ENCODE measurements around the gene AGPAT3.
"Not testable (repeated sequence)": the region's sequence is repeated elsewhere in the genome, so short reads cannot be mapped to it uniquely, and the experiment has no call there.

AGPAT3 gene, protein sequence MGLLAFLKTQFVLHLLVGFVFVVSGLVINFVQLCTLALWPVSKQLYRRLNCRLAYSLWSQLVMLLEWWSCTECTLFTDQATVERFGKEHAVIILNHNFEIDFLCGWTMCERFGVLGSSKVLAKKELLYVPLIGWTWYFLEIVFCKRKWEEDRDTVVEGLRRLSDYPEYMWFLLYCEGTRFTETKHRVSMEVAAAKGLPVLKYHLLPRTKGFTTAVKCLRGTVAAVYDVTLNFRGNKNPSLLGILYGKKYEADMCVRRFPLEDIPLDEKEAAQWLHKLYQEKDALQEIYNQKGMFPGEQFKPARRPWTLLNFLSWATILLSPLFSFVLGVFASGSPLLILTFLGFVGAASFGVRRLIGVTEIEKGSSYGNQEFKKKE

DNA sequence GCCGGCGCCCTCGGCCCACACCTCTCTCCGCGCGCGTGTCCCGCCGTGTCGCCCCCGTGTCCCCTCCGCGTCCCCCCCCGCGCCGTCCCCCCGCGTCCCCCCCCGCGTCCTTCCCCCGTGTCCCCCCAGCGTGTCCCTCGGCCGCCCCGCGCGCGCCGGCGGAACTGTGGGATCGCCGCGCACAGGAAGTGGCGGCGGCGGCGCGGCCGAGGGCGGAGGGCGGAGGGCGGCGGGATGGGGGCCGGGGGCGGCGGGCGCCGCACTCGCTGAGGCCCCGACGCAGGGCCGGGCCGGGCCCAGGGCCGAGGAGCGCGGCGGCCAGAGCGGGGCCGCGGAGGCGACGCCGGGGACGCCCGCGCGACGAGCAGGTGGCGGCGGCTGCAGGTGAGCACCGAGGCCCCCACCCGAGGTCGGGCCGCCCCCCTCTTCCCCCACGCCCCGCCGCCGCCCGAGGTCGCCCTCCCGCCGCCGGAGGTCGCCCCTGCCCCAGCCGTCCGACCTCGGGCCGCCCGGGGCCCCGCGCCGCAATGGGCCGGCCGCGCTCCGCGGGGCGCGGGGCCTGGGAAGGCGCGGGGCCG, at the start of gene AGPAT3:
AGPAT3 (plus strand) TSS at position 262 of the 578 bp plus-strand sequence. CDS start 94,459 bp downstream, outside the sequence.
- no peak for DNase-seq

DNA sequence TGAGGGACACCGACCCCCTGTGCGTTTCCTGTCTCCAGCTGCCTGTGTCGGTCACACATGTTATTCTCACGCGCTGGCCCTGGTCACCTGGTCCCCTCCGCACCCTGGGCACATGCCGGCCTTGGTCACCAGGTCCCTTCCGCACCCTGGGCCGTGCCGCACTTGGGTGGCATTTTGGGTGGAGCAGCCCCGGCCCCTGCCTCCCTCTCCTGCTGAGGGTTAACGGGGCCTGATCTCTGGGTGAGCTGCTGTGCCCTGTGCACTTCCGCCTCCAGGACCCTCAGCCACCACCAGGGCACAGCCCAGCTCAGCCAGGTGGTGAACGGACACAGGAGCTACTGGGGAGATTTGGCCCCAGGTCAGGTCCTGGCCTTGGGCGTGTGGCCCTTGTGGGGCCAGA, 49.0 kb upstream of the AGPAT3 start:
- no peak for DNase-seq

DNA sequence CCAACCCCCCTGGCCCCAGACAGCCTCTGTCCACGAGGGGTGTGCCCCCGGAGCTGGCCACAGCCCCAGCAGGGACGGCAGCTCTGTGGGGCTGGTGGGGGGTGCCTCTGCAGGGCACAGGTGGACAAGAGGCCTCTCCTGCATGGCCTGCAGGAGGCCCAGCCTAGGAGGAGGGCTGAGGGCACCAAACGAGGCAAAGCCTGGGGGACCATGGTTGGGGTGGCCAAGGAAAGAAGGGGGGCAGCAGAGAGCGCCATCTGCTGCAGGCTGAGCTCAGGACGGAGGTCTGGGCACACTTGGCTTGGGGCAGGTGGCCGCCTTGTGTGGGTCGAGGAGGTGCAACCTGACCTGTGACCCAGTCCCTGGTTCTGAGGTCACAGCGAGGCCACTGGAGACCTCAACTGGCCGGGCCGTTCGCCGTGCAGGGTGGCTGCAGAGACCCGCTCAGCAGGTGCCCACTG, 48.4 kb upstream of the AGPAT3 start:
- no peak for DNase-seq

DNA sequence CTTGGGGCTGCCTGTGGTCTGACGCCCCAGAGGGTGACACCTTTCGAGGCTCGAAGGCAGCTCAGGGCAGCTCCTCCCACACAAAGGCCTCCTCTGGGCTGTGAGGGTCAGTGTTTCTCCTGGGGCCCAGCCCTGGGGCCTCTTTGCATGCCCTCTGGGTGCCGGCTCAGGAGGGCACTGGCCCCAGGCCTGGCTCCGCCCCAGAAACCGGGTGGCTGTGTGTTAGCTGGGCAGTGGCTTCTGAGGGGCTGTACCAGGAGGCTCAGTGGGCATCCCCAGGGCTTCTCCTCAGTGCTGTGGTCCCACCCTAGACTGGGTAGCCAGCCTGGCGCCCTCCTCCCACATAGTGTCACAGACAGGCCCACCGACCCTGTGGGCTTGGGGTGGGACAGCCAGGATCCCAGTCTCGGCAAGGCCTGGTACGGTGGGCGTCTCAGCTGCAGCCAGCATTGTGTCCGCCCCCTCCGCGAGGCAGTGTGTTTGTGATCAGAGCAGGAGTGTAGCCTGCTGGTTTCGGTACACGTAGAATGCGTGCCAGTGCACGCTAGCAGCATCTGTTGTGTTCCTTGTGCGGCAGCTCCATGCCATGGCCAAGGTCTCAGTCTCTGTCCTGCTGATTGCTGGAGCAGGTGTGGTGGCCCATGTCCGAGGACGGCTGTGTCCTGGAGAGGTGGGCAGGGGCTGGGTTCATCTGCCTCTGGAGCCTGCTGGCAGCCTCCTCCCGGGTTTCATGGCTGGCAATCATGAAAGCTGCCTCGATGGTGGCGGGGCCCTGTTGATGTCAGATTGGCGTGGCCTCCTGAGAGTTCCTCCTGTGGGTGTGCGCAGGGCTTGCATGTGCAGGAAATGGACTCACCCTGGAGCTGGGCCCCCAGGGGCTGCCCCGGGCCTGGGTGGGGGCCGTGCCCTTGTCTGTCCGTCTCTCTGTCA, 47.6 kb upstream of the AGPAT3 start:
- DNase-seq = no peak

DNA sequence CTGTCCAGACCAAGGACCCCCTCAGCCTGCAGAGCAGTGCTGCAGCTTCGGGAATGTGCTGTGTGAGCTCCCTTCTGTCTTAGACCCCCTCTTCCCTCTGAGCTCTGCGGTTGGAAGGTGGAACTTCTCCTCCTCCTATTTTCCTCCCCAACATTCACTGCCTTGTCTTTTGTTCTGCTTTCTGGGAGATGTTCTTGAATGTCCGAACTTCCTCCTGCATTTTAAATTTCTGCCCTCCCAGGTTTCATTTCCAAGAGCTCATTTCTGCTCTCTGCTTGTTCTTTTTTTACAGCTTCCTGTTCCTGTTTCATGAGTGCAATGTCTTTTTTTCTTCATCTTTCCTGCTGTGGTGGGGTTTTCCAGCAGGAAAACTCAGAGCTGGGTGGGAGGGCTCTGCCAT, 46.3 kb upstream of the AGPAT3 start:
- peak; percentile 63 for DNase-seq

DNA sequence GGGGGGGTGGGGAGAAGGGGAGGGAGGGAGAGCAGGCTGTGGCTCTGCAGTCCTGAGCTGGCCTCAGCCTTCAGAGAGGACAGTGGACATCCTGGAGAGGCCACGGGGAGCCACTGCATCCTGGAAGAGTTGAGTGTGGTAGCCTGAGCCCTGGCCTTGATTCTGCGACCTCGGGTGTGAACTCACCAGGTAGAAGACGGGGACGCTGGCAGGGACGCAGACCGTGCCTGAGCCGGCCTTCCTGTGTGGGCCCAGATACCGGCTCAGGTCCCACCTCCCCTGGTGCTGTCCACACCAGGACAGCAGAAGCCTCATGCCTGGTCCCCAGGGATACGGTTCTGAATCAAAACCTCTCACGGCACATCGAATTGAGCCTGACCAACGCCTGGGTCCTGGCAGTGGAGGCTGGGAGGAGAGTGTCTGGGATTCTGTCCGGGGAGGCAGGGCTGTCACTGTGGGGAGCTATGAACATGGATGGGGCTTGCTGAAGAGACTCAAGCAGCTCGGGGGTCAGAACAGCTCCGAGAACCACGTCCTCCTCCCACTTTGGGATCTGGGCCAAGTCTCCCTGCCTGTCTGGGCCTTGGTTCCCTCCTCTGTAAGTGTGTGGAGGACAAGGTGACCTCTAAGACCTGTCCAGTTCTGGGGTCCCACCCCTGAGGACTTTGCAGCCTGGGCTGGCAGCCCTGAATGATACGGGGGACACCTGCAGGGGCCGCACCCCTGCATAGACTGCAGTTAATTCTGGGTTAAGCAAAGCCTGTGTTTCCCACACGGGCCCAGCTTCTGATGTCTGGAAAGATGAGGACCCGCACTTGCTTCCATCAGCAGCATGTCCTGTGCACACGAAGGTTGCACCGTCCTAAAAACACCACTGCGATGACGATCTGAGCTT, 45.3 kb upstream of the AGPAT3 start:
- no peak for DNase-seq

DNA sequence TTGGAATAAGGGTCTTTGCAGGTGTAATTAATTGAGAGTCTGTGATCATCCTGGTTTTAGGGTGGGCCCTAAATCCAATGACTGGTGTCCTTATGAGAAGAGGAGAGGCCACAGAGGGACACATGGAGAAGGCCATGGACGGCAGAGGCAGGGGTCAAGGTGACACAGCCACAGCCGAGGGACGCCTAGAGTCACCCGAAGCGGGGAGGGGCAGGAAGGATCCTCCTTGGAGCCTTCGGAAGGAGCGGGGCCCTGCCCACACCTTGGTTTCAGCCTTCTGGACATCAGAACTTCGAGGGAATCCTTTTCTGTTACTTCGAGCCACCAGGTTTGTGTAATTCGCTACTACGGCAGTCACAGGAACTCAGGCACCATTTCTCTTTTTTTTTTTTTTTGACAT, 44.6 kb upstream of the AGPAT3 start:
- no peak for DNase-seq

DNA sequence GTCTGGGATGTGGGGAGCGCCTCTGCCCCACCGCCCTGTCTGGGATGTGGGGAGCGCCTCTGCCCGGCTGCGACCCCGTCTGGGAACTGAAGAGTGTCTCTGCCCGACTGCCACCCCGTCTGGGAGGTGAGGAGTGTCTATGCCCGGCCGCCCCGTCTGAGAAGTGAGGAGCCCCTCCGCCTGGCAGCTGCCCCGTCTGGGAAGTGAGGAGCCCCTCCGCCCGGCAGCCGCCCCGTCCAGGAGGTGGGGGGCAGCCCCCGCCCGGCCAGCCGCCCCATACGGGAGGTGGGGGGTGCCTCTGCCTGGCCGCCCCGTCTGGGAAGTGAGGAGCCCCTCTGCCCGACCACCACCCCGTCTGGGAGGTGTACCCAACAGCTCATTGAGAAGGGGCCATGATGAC, 42.9 kb upstream of the AGPAT3 start:
- not testable (repeated sequence) for DNase-seq

DNA sequence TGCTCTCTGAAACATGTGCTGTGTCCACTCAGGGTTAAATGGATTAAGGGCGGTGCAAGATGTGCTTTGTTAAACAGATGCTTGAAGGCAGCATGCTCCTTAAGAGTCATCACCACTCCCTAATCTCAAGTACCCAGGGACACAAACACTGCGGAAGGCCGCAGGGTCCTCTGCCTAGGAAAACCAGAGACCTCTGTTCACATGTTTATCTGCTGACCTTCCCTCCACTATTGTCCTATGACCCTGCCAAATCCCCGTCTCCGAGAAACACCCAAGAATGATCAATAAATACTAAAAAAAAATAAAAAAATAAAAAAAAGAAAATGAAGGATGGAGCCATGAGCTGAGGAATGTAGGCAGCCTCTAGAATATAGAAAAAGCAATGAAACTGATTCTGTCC, 42.3 kb upstream of the AGPAT3 start:
- not testable (repeated sequence) for DNase-seq

DNA sequence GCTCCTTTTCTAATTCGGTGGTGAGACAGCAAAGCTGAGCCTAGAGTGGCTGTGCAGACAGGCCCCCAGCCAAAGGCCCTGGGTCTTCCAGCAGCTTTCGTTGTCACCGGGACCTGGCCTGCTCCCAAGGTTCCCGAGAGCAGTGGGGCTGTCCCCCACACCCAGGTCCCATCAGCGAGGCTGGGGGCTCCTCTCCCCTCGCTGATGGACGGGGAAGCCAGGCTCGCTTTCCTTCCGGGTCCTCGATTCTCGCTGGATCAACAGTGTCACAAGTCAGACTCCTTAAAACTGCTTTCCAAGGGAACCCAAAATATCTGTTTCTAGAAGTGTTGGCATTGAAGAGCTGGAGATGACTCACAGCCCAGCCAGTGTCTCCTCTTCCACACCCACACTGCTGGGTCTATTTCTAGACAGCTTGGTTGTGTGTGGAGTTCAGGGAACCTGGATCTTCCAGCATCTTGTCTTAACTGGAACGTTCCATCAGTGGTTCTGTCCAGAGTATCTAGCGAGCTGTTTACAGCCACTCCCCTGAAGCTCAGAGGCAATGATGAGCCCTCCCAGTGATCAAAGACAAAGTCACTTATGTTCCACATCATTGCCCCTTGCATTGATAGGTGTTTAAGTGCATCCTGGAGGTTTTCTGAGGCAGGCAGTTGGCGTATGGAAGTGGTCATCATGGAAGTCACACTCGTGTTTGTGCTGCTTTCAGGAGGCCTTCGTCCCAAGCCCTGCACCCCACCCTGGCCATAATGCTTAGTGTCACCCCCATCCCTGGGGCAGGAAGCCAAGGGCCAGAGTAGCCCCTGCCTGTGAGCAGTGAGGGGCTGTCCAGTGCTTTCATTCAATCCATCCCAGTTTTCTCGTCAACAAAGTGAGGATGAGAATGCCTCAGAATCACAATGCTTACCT, 40.4 kb upstream of the AGPAT3 start:
- DNase-seq = no peak

DNA sequence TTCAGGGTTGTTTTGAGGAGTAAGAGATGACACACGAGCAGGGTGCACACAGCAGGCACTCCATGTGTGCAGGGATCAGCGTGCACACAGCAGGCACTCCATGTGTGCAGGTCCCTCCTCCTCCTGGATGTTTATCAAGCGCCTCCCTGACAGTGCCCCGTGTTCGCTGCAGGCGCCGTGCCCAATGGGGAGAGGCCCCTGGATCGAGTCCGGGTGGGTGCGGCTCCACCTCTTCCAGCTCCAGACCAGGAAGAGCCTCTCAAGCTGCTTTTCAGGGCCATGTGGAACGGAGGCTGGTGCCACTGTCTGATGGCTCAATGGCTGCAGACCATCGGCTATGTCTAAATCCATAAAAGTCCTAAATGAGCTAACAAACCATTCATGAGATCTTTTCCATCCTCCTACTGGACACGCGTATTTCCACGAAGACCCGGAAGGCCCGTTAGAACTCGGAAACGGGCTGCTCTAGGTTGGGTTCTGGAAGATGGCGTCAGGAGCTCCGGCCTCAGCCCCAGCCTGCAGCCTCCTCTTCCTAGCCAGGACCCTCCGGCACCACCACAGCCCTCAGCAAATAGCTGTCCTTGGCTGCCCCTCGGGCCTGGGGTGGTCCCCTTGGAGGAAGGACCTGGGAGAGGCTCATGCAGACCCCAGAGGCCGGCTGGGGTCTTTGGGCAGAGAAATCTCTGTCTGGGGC, 39.6 kb upstream of the AGPAT3 start:
- no peak for DNase-seq

DNA sequence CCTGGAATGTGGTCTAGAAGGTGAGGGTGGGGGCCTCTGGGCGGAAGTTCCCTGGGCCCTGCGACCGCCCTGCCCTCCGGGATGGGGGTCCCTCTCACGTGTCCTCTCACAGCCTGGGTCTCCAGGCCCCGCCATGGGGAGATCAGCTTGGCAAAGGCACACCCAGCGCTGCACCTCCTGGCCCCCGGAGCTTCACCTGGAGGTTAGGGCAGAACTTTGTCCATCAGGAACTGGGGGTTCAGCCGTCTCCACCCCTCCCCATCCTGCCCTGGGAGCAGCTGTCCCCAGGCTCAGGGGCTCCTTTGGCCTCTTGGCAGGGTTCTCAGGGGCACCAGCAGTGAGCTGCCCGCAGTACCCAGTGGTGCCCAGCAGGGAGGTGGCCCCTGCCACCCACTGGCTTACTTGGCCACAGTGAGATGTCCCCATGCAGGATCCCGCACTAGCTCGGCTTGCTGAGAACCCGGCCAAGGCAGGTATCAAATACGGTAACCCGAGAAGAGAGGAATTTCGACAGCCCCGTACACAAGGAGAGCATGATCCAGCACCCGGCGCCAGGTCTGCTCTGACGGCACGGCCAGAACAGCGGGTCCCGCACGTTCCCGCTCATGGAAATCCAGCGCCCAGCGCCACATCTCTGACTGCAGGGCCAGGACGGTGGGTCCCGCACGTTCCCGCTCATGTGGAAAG, 38.9 kb upstream of the AGPAT3 start:
- no peak for DNase-seq

DNA sequence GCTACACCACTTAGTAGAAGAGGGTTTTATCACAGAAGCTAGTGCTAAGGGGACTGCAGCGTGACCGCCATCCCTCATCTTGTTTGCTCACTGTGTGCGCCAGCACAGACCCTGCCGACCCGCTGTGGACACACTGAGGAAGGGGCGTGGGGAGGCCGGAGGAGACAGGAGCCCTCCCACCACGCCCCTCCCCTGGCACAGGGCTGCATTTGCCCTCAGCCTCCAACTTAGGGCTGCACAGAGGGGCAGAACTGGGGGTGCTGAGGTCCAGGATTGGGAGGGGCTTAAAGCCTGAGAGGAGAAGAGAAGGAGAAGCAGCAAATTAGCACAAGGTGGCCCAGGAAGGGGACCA, 38.4 kb upstream of the AGPAT3 start:
- no peak for DNase-seq

DNA sequence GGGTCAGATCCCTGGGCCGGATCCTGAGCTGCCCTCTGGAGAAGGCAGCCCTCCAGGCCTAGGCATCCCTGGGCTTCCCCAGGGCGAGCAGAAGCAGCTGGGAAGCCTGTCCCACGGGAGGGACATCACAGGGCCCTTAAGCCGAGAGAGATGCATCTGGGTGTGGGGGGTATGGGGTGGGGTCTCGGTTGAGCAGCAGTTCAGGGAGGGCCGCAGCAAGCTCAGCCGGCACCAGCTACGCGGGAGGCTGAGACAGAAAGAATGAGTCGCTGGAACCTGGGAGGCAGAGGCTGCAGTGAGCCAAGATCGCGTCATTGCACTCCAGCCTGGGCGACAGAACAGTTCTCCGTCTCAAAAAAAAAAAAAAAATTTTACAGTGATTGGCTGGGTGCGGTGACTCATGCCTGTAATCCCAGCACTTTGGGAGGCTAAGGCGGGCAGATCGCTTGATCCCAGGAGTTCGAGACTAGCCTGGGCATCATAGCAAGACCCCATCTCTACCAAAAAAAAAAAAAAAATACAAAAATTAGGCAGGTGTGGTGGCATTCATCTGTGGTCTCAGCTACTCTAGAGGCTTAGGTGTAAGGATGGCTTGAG, 37.9 kb upstream of the AGPAT3 start:
- DNase-seq = no peak

DNA sequence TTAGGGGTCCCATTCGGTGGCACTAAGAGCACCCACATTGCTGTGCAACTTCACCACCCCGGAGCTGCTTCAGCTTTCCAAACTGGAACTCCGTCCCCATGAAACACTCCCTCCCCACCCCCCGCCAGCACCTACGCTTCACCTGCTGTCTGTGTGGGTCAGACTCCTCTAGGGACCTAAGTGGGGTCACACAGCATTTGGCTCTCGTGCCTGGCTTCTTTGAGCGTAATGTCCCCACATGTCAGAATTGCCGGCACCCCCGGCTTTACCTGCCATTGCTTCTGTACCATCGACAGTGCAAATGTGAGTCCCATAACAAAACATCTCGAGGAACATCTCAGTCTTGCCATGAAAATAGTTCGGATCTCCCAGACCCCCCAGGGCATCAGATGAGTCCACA, 35.9 kb upstream of the AGPAT3 start:
- DNase-seq = no peak

DNA sequence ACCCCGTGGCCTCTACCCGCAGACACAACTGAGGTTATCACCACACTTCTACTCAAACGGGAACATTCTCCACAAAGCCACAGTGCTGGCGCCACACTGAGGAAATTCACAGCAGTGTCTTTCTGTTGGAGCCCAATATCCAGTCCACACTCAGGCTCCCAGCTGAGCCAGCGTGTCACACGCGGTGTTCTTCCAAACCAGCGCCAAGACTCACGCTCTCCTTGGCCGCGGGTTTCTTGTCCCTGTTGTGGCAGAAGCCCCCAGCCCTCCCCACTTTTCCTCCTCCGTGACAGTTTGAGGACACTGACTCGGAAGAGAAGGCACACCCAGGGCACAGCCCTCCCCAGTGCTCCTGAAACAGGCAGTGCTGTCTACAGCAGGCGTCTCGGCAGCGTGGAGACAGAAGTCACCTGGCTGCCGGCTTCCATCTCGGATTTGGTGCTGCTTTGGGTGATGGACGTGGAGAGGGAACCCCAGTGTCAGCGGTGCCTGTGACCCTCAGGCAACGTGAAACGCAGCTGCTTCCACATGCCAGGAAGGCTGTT, 35.4 kb upstream of the AGPAT3 start:
- DNase-seq = peak; percentile 43

DNA sequence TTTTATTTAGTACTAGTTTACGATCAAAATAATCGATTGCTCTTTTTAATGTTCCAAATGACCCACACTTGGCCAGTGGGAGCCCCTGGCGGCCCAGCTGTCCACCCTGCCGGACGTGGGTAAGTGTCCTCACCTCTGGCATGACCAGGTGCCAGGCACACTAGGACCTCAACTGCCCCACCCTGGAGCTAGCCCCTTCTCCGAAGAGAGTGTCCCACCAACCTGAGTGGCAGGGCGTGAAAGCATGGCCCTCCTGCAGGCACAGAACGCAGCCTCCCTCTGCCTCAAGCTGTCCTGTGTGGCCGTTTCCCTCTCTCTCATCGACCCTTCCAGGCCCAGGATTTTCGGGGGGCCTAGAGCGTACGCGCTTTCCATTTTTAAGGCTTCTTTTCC, 32.9 kb upstream of the AGPAT3 start:
- DNase-seq = no peak

DNA sequence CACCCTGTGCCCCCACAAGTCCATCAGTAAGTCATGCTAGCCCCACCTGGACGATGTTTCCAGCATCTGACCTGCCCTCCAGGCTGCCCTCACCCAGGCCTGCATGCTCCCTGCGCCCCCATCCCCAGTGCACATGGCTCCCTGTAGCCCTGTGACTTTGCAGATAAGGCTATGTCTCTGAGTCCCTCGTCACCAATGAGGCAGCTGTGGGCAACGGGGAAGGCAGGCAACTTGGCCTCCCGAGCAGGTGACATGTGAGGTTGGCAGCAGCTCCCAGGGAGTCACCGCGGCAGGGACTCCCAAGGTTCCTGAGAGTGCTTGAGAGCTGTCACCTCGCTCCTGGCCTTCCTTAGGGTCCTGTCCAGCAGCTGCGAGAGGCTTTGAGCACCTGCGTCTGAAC, 32.4 kb upstream of the AGPAT3 start:
- no peak for DNase-seq

DNA sequence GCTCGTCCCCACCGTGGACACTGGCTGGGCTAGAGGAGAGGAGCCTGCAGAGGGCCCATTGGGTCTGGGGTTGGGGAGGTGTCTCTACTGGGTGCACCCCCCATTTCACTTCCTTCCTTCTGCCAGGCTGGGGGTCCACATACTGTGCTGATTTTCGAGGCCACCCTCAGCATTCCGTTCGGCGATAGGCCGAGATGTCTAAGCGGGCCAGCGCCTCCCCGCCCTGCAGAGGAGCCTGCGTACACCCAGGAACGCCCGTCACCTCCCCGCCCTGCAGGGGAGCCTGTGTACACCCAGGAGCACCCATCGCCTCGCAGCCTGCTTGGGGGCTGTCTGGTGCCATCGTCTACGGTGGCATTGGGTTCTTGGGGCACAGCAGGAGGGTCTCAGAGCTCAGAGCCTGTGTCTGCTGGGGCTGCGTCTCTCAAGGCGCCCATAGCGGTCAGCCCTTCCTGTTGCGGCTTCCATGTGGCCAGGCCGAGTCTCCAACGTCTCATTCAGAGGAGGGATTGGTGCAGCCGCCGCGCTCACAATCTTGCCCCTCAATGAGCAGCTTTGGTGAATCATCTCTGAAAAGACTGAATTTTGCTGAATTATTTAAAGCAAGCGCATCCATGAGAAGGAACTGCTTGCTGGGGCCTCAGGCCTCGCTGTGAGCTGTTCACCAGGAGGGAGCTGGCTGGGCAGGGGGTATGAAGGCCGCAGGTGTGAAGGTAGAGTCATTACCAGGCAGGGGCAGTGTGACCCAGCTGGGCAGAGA, 30.7 kb upstream of the AGPAT3 start:
- peak; percentile 80 for DNase-seq
